B cell (primary cell): ENCODE results near the gene NSMCE3.

ENCODE experiments used
- EZH2 ChIP-seq: IDR thresholded peaks from 2 replicates; pipeline ENCODE4 v1.6.1; 2012; ENCODE audit warnings: borderline replicate concordance, low read depth, mild to moderate bottlenecking, moderate library complexity, low read length; ENCODE audit not compliant: insufficient read depth, poor library complexity, severe bottlenecking
- TF ChIP-seq, protein P1 (sequence below): fragments of 200-600 bp; IDR thresholded peaks from one replicate; pipeline ENCODE4 v1.8.0; 2022; ENCODE audit warnings: antibody characterized with exemption, mild to moderate bottlenecking

DNA sequence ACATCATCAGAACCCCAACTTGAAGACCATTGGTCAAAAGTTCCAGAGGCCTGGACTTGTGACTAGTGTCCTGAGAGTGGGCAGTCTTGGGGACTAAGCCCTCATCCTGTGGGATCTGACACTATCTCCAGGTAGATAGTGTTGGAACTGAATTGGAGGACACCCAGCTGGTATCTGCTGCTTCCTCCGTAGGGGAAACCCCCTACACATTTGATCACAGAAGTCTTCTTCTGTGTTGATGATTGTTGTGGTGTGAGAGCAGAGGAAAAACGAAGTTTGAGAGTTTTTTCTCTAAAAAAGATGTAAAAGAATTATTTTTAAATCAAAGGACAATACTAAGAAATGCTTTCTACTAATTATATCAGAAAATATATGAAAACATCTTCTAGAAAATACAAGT lies 6.9 kb downstream of the NSMCE3 start:
- TF ChIP-seq, protein P1, sequence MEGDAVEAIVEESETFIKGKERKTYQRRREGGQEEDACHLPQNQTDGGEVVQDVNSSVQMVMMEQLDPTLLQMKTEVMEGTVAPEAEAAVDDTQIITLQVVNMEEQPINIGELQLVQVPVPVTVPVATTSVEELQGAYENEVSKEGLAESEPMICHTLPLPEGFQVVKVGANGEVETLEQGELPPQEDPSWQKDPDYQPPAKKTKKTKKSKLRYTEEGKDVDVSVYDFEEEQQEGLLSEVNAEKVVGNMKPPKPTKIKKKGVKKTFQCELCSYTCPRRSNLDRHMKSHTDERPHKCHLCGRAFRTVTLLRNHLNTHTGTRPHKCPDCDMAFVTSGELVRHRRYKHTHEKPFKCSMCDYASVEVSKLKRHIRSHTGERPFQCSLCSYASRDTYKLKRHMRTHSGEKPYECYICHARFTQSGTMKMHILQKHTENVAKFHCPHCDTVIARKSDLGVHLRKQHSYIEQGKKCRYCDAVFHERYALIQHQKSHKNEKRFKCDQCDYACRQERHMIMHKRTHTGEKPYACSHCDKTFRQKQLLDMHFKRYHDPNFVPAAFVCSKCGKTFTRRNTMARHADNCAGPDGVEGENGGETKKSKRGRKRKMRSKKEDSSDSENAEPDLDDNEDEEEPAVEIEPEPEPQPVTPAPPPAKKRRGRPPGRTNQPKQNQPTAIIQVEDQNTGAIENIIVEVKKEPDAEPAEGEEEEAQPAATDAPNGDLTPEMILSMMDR = no peak
- TF ChIP-seq EZH2 = no peak
